Stimulated activated CD8-positive, alpha-beta memory T cell treated with anti-CD3 and anti-CD28 coated beads, Interleukin-15, amount 100 ng/mL, for 1 hour (primary cell): ENCODE results near the gene SMARCA4.

Experiments used
- DNase-seq: peaks from one replicate; pipeline ENCODE4 v3.0.0-alpha.2; 2020; ENCODE audit warnings: low read depth

Gene SMARCA4

GRCh38 chr19:11010041-11010440 is 49.2 kb downstream of the SMARCA4 start:
- no peak for DNase-seq

GRCh38 chr19:11012507-11012906 is 51.7 kb downstream of the SMARCA4 start:
- no peak for DNase-seq

GRCh38 chr19:11013771-11014170 is 52.9 kb downstream of the SMARCA4 start:
- no peak for DNase-seq

GRCh38 chr19:11014403-11014911 is 53.6 kb downstream of the SMARCA4 start:
- DNase-seq, result no peak

- DNase-seq, result no peak
Measured at GRCh38 chr19:11016631-11017030, 55.8 kb downstream of the SMARCA4 start.

- DNase-seq, result no peak
Measured at GRCh38 chr19:11017275-11018035, 56.6 kb downstream of the SMARCA4 start.

GRCh38 chr19:11018179-11018578 is 57.3 kb downstream of the SMARCA4 start:
- DNase-seq, result no peak

GRCh38 chr19:11018763-11019162 is 57.9 kb downstream of the SMARCA4 start:
- no peak for DNase-seq

GRCh38 chr19:11019262-11019661 is 58.4 kb downstream of the SMARCA4 start:
- no peak for DNase-seq

- no peak for DNase-seq
Measured at GRCh38 chr19:11019824-11020223, 59.0 kb downstream of the SMARCA4 start.

GRCh38 chr19:11020423-11020822 is 59.6 kb downstream of the SMARCA4 start:
- no peak for DNase-seq

- no peak for DNase-seq
Measured at GRCh38 chr19:11020982-11021759, 60.3 kb downstream of the SMARCA4 start.

GRCh38 chr19:11021760-11022144 is 60.9 kb downstream of the SMARCA4 start:
- DNase-seq, result no peak

- DNase-seq, result no peak
Measured at GRCh38 chr19:11023016-11023415, 62.2 kb downstream of the SMARCA4 start.

- no peak for DNase-seq
Measured at GRCh38 chr19:11023710-11024109, 62.9 kb downstream of the SMARCA4 start.

- no peak for DNase-seq
Measured at GRCh38 chr19:11024259-11024658, 63.4 kb downstream of the SMARCA4 start.

- DNase-seq, result no peak
Measured at GRCh38 chr19:11025006-11025405, 64.2 kb downstream of the SMARCA4 start.

GRCh38 chr19:11025445-11025844 is 64.6 kb downstream of the SMARCA4 start:
- DNase-seq, result no peak

GRCh38 chr19:11025997-11026396 is 65.2 kb downstream of the SMARCA4 start:
- no peak for DNase-seq

- no peak for DNase-seq
Measured at GRCh38 chr19:11027381-11027780, 66.6 kb downstream of the SMARCA4 start.

GRCh38 chr19:11028146-11028545 is 67.3 kb downstream of the SMARCA4 start:
- DNase-seq, result no peak

- DNase-seq, result no peak
Measured at GRCh38 chr19:11031421-11032070, 70.7 kb downstream of the SMARCA4 start.

- DNase-seq, result no peak
Measured at GRCh38 chr19:11033251-11033650, 72.4 kb downstream of the SMARCA4 start.
